GM12878 (cell line): ENCODE results near the gene SMOC1. TPM values are rescaled to one million over a fixed set of nuclear protein-coding genes. Genes with fewer than 3 reads are reported as not detected.

Experiments used
- ATAC-seq: fragments of 200-7000 bp; cut with Tn5 transposase; 3 replicates; pipeline ENCODE4 v1.9.1; 2020; ENCODE audit warnings: mild to moderate bottlenecking, moderate library complexity
- BruUV-seq: library from RNA; stranded (reverse); fragments of 400-500 nt; replicated peaks from 2 replicates; lab custom pipeline; 2021; lab: Mats Ljungman, UMichigan
- CTCF ChIA-PET: fragments of 300-600 bp; sonication (Branson Sonifier 250); formaldehyde crosslinking; extraction: SDS; loops from one replicate; lab custom pipeline; 2021; ENCODE audit warnings: inconsistent platforms; lab: Yijun Ruan, JAX
- POLR2A ChIA-PET: fragments of 350-600 bp; formaldehyde crosslinking; extraction: SDS; loops from one replicate; lab custom pipeline; 2021; ENCODE audit warnings: inconsistent platforms; lab: Charles Lee
- RAD21 ChIA-PET: fragments of 300-600 bp; sonication (Branson Sonifier 250); formaldehyde crosslinking; loops from one replicate; lab custom pipeline; 2023; ENCODE audit warnings: antibody characterized with exemption; ENCODE audit not compliant: unreplicated experiment; lab: Charles Lee
- SMC1A ChIA-PET: fragments of 300-600 bp; sonication (Branson Sonifier 250); formaldehyde crosslinking; loops from one replicate; lab custom pipeline; 2023; ENCODE audit not compliant: unreplicated experiment, uncharacterized antibody; lab: Charles Lee
- DNase-seq: peaks from one replicate; pipeline ENCODE4 v3.0.0-alpha.2; 2011; ENCODE audit warnings: low read depth, low spot score
- FAIRE-seq: peaks from 3 replicates; lab custom pipeline; 2011; peaks lifted over from hg19 to GRCh38; lab: Jason Lieb, UNC
- H2AFZ ChIP-seq: 2 replicates; pipeline ENCODE4 v1.6.0; 2011; ENCODE audit warnings: low read depth, low read length, control low read depth; ENCODE audit not compliant: control insufficient read depth
- H3K27ac ChIP-seq: 2 replicates; pipeline ENCODE4 v1.5.1; 2011; ENCODE audit warnings: control low read depth; ENCODE audit not compliant: control insufficient read depth, insufficient read depth
- H3K27me3 ChIP-seq, 2 experiments: replicated peaks in 1 of 2; 2 replicates each; pipeline versions ENCODE4 v1.6.0 to v1.6.1; 2011; ENCODE audit warnings: low read length in 1 of 2; ENCODE audit not compliant: control insufficient read depth in 2 of 2, insufficient read depth in 2 of 2
- H3K36me3 ChIP-seq, 2 experiments: 2 replicates each; pipeline ENCODE4 v1.5.1; 2011; ENCODE audit warnings: low read length in 1 of 2; ENCODE audit not compliant: control insufficient read depth in 2 of 2, insufficient read depth in 2 of 2
- H3K4me1 ChIP-seq: 2 replicates; pipeline ENCODE4 v1.6.1; 2011; ENCODE audit warnings: mild to moderate bottlenecking, low read length, moderate library complexity, mixed read lengths; ENCODE audit not compliant: control insufficient read depth, insufficient read depth
- H3K4me2 ChIP-seq: 2 replicates; pipeline ENCODE4 v1.6.0; 2011; ENCODE audit warnings: control low read depth; ENCODE audit not compliant: control insufficient read depth, insufficient read depth
- H3K4me3 ChIP-seq: fragments of 200-600 bp; sonication (generic); 2 replicates; pipeline ENCODE4 v1.5.1; 2016
- H3K79me2 ChIP-seq: 2 replicates; pipeline ENCODE4 v1.6.0; 2011; ENCODE audit warnings: low read length; ENCODE audit not compliant: control insufficient read depth, insufficient read depth
- H3K9ac ChIP-seq: 2 replicates; pipeline ENCODE4 v1.8.0; 2011; ENCODE audit warnings: low read length, control low read depth, mixed read lengths; ENCODE audit not compliant: control insufficient read depth, insufficient read depth
- H3K9me3 ChIP-seq: replicated peaks from 3 replicates; pipeline ENCODE4 v1.5.1; 2011; ENCODE audit warnings: mild to moderate bottlenecking, low read length; ENCODE audit not compliant: control insufficient read depth, insufficient read depth
- H4K20me1 ChIP-seq: 2 replicates; pipeline ENCODE4 v1.6.0; 2011; ENCODE audit not compliant: control insufficient read depth, insufficient read depth
- BHLHE40 ChIP-seq, 2 experiments: fragments of 450-650 bp in 1 of 2; IDR thresholded peaks; 2 replicates each; pipeline ENCODE4 v1.6.1; 2011 to 2017; ENCODE audit warnings: low read depth in 2 of 2, borderline replicate concordance in 1 of 2, improper control_type of control experiment in 1 of 2, low read length in 1 of 2, mild to moderate bottlenecking in 1 of 2
- CTCF ChIP-seq, 3 experiments: IDR thresholded peaks in 2 of 3; conservative IDR thresholded peaks in 1 of 3; 2 replicates each; pipeline ENCODE4 v1.5.1; 2011; ENCODE audit warnings: low read depth in 3 of 3, low read length in 3 of 3, mild to moderate bottlenecking in 3 of 3, control low read depth in 2 of 3, moderate library complexity in 2 of 3, inconsistent platforms in 1 of 3, mixed read lengths in 1 of 3; ENCODE audit not compliant: control insufficient read depth in 2 of 3, insufficient read depth in 1 of 3; ENCODE audit errors: extremely low read depth in 1 of 3
- JUND ChIP-seq: IDR thresholded peaks from 2 replicates; pipeline ENCODE4 v1.6.1; 2012; ENCODE audit warnings: low read depth, mild to moderate bottlenecking, low read length, improper control_type of control experiment, moderate library complexity
- RAD21 ChIP-seq: IDR thresholded peaks from 2 replicates; pipeline ENCODE4 v1.6.1; 2011; ENCODE audit warnings: mild to moderate bottlenecking, low read depth, low read length, moderate library complexity; ENCODE audit not compliant: insufficient read depth
- SMC3 ChIP-seq: IDR thresholded peaks from 2 replicates; pipeline ENCODE4 v1.6.1; 2011; ENCODE audit warnings: low read length, improper control_type of control experiment, borderline replicate concordance
- SUPT20H ChIP-seq: IDR thresholded peaks from 2 replicates; pipeline ENCODE4 v1.6.1; 2011; ENCODE audit warnings: low read depth, mild to moderate bottlenecking, low read length, moderate library complexity, borderline replicate concordance; ENCODE audit not compliant: control insufficient read depth
- WGBS: methylation state at CpG from one replicate; pipeline ENCODE4 v1.1.6; 2016; ENCODE audit warnings: low lambda C conversion rate; ENCODE audit not compliant: insufficient replicate concordance, insufficient coverage; ENCODE audit errors: missing lambda C conversion rate; 5-methylcytosine and 5-hydroxymethylcytosine counted together
- in situ Hi-C: fragments of 300-500 bp; cut with MboI; formaldehyde crosslinking; loops from 9 replicates; pipeline ENCODE4 v1.14.3; 2018; ENCODE audit warnings: mixed read lengths
- intact Hi-C: fragments of 100-400 bp; cut with micrococcal nuclease; formaldehyde crosslinking; loops from one replicate; pipeline ENCODE4 v1.14.2; 2022; ENCODE audit not compliant: unreplicated experiment
- polyA plus RNA-seq, 11 experiments: library from polyadenylated mRNA; depleted of rRNA in 4 of 11; unstranded in 6 of 11; stranded (reverse) in 5 of 11; fragments of >200 nt; fragmentation: Nextera tagmentation in 4 of 11; fragmentation: Illumina TruSeq in 1 of 11; extraction: Ambion mirVana in 4 of 11; extraction: Trizol in 1 of 11; gene quantifications; 1 replicate in 1 of 11; 2 replicates in 10 of 11; pipeline versions ENCODE4 v1.2.1 to v1.2.3, GENCODE V29; 2011 to 2016; ENCODE audit warnings: inconsistent platforms in 2 of 11, missing spikeins in 2 of 11, low read depth in 1 of 11
- total RNA-seq, 4 experiments: library from RNA; depleted of rRNA in 3 of 4; stranded (reverse); fragments of >200 nt in 3 of 4; fragmentation: Illumina TruSeq in 1 of 4; extraction: Trizol in 1 of 4; gene quantifications; 2 replicates each; pipeline versions ENCODE4 v1.2.1 to v1.2.3, GENCODE V29; 2013 to 2021

The SMOC1 gene
- total and polyA plus RNA-seq, 10 of the 15 experiments (the other 5 are each of a cell fraction or from before 2014, with no cell fraction given): 0.03 to 0.26 (median 0.14) TPM; not detected in 7

GRCh38 chr14:70045844-70046535 is 166.8 kb downstream of the SMOC1 start:
- H3K4me1 ChIP-seq: no peaks in the 10 kb centered on the region
- POLR2A ChIA-PET: interaction anchor here (0.6 kb wide), 1 partner anchor 1055 kb away, joined by 3 read pairs; no protein-coding TSS in a partner anchor
- no peak for DNase-seq

More at GRCh38 chr14:70045844-70046535, 166.8 kb downstream of the SMOC1 start:
- 51% methylated on average over 22 of the region's 22 CpGs for WGBS
- FAIRE-seq (no peak), ATAC-seq (peak; percentile 85)
- no peak overlapping the region for H3K9ac ChIP-seq
- H3K27ac ChIP-seq: no peak overlapping the region
- H3K9me3 ChIP-seq: no peaks in the 10 kb centered on the region
- ChIA-PET CTCF (interaction anchor here (1.1 to 1.9 kb wide), 3 partner anchors 28 to 212 kb away, joined by 3 to 10 read pairs (median 7); no protein-coding TSS in a partner anchor), SMC1A (interaction anchor here (1.3 kb wide), 1 partner anchor 30 kb away, joined by 3 read pairs; no protein-coding TSS in a partner anchor), RAD21 (no interaction called here)
- in situ Hi-C loops: no loop called here
- no peaks in the 10 kb centered on the region for H3K79me2 ChIP-seq
- BruUV-seq: no TSS peak
- no peaks in the 10 kb centered on the region for H3K27me3 ChIP-seq
- no peaks in the 10 kb centered on the region for H3K36me3 ChIP-seq
- TF ChIP-seq BHLHE40 (IDR thresholded peaks at IDR 0.05; ENCODE audit: borderline replicate concordance in 1 of 2, low read depth in 2 of 2, low read length in 1 of 2) (peak in 1 of 2 experiments; percentile 7; a peak in 1 of 4 replicates), SUPT20H (no peak), SMC3 (peak; percentile 23; the same call in 1 of the 2 replicates), JUND (no peak), RAD21 (peak; percentile 37), CTCF (IDR thresholded peaks at IDR 0.05 in 2 of 3, conservative IDR thresholded peaks at IDR 0.05 in 1 of 3; ENCODE audit: control insufficient read depth in 2 of 3, extremely low read depth in 1 of 3, insufficient read depth in 1 of 3, low read depth in 3 of 3, low read length in 3 of 3) (peak; percentile 35 to 63 (median 40); a peak in 4 of 6 replicates)
- no peak overlapping the region for H3K4me3 ChIP-seq
- intact Hi-C loops: loop anchor here (10.0 kb wide), 1 partner anchor 769 kb away; no protein-coding TSS in a partner anchor
- no peaks in the 10 kb centered on the region for H4K20me1 ChIP-seq
- no peak overlapping the region for H3K4me2 ChIP-seq
- no peak overlapping the region; the same call in 1 of the 2 replicates for H2AFZ ChIP-seq
